PC-9 (cell line): ENCODE results near the gene GREM1. TPM values are rescaled to one million over a fixed set of nuclear protein-coding genes. Genes with fewer than 3 reads are reported as not detected.

Experiments used
- BruUV-seq: library from RNA; stranded (reverse); fragments of 400-500 nt; replicated peaks from 2 replicates; lab custom pipeline; 2021; lab: Mats Ljungman, UMichigan
- CTCF ChIA-PET: fragments of 300-600 bp; sonication (Branson Sonifier 250); formaldehyde crosslinking; loops from one replicate; lab custom pipeline; 2022; ENCODE audit warnings: antibody characterized with exemption; lab: Charles Lee
- POLR2A ChIA-PET: fragments of 300-600 bp; sonication (Branson Sonifier 250); formaldehyde crosslinking; loops from one replicate; lab custom pipeline; 2022; ENCODE audit warnings: antibody characterized with exemption; ENCODE audit not compliant: unreplicated experiment; lab: Charles Lee
- DNase-seq, 2 experiments: peaks; one replicate each; pipeline versions ENCODE4 v3.0.0 to v3.0.0-alpha.2; 2015 to 2022; ENCODE audit warnings: mixed read lengths in 1 of 2
- H2AFZ ChIP-seq: fragments of 200-600 bp; sonication (generic); 2 replicates; pipeline ENCODE4 v1.8.1; 2017; ENCODE audit warnings: antibody characterized with exemption
- H3F3A ChIP-seq: fragments of 200-600 bp; sonication (generic); 2 replicates; pipeline ENCODE4 v1.8.1; 2017; ENCODE audit warnings: antibody characterized with exemption, mild to moderate bottlenecking, low read depth; ENCODE audit not compliant: insufficient read depth
- H3K27ac ChIP-seq: fragments of 200-600 bp; sonication (generic); 2 replicates; pipeline ENCODE4 v1.6.1; 2016; ENCODE audit warnings: mixed run types
- H3K27me3 ChIP-seq: fragments of 200-600 bp; sonication (generic); 2 replicates; pipeline ENCODE4 v1.6.1; 2016; ENCODE audit warnings: low read depth, mixed run types; ENCODE audit not compliant: insufficient read depth
- H3K36me3 ChIP-seq: fragments of 200-600 bp; sonication (generic); 2 replicates; pipeline ENCODE4 v1.6.1; 2016; ENCODE audit warnings: low read depth, mixed run types
- H3K4me1 ChIP-seq: fragments of 200-600 bp; sonication (generic); replicated peaks from 2 replicates; pipeline ENCODE4 v1.6.1; 2016; ENCODE audit warnings: mixed run types; ENCODE audit not compliant: insufficient read depth
- H3K4me2 ChIP-seq: fragments of 200-600 bp; sonication (generic); 2 replicates; pipeline ENCODE4 v1.6.1; 2017; ENCODE audit warnings: mixed run types
- H3K4me3 ChIP-seq: fragments of 200-600 bp; sonication (generic); 2 replicates; pipeline ENCODE4 v1.6.1; 2016; ENCODE audit warnings: mixed run types
- H3K79me2 ChIP-seq: fragments of 200-600 bp; sonication (generic); 2 replicates; pipeline ENCODE4 v1.6.1; 2017; ENCODE audit warnings: low read depth, mixed run types
- H3K9me2 ChIP-seq: fragments of 200-600 bp; sonication (generic); 2 replicates; pipeline ENCODE4 v1.8.1; 2017; ENCODE audit warnings: mild to moderate bottlenecking; ENCODE audit not compliant: insufficient read depth
- H3K9me3 ChIP-seq: fragments of 200-600 bp; sonication (generic); 2 replicates; pipeline ENCODE4 v1.8.1; 2016; ENCODE audit warnings: low read depth; ENCODE audit not compliant: insufficient read depth
- H4K20me1 ChIP-seq: fragments of 200-600 bp; sonication (generic); 2 replicates; pipeline ENCODE4 v1.8.1; 2017; ENCODE audit not compliant: insufficient read depth
- EZH2 ChIP-seq: fragments of 200-600 bp; sonication (generic); IDR thresholded peaks from 2 replicates; pipeline ENCODE4 v1.8.0; 2017; ENCODE audit warnings: antibody characterized with exemption, low read depth
- intact Hi-C: fragments of 100-400 bp; cut with micrococcal nuclease; formaldehyde crosslinking; loops from one replicate; pipeline ENCODE4 v1.10.0; 2022; ENCODE audit not compliant: unreplicated experiment
- total RNA-seq: library from RNA; stranded (reverse); gene quantifications from 2 replicates; pipeline ENCODE4 v1.2.3, GENCODE V29; 2021
- TF ChIP-seq, protein P1 (sequence below): fragments of 200-600 bp; sonication (generic); conservative IDR thresholded peaks from 2 replicates; pipeline ENCODE4 v1.6.1; 2017; ENCODE audit warnings: mixed run types, antibody characterized with exemption, mild to moderate bottlenecking, moderate library complexity

GREM1 gene
- total RNA-seq, 1 experiment from 2014 or later: 0.39 TPM

GRCh38 chr15:32781781-32782180, 64.0 kb downstream of the GREM1 start:
- Histone ChIP-seq H3K27me3 (no peaks in the 10 kb centered on the region), H4K20me1 (no peaks in the 10 kb centered on the region), H3K4me2 (no peak overlapping the region), H3K79me2 (no peaks in the 10 kb centered on the region), H2AFZ (no peak overlapping the region), H3K4me3 (no peak overlapping the region), H3K36me3 (no peaks in the 10 kb centered on the region), H3F3A (no peaks in the 10 kb centered on the region), H3K4me1 (no peaks in the 10 kb centered on the region), H3K27ac (no peak overlapping the region), H3K9me3 (no peaks in the 10 kb centered on the region), H3K9me2 (no peaks in the 10 kb centered on the region)
- POLR2A ChIA-PET: no interaction called here
- intact Hi-C loops: no loop called here
- no peak for DNase-seq
- BruUV-seq: no TSS peak
- CTCF ChIA-PET: no interaction called here
- no peak for TF ChIP-seq EZH2
- TF ChIP-seq, protein P1, sequence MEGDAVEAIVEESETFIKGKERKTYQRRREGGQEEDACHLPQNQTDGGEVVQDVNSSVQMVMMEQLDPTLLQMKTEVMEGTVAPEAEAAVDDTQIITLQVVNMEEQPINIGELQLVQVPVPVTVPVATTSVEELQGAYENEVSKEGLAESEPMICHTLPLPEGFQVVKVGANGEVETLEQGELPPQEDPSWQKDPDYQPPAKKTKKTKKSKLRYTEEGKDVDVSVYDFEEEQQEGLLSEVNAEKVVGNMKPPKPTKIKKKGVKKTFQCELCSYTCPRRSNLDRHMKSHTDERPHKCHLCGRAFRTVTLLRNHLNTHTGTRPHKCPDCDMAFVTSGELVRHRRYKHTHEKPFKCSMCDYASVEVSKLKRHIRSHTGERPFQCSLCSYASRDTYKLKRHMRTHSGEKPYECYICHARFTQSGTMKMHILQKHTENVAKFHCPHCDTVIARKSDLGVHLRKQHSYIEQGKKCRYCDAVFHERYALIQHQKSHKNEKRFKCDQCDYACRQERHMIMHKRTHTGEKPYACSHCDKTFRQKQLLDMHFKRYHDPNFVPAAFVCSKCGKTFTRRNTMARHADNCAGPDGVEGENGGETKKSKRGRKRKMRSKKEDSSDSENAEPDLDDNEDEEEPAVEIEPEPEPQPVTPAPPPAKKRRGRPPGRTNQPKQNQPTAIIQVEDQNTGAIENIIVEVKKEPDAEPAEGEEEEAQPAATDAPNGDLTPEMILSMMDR: no peak

DNA sequence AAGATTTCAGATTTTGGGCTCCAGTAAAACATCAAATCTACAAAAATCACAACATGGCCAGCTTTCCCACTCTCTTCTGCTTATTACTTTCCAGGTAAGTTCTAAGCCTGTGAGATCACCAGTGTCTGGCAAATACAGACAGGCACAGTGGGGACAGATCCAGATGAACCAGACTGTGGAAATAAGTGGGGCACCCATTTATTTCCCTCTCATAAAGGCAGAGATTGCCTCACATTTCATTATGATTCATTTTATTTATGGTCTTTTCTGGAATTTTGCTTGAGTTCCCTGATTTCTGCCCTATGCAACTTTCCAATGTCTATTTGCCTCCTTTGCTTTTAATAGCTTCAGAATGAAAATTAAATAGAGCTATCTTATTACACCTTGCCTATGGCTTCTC, 66.8 kb downstream of the GREM1 start:
- TF ChIP-seq, protein P1: no peak
- TF ChIP-seq EZH2: no peak
- Histone ChIP-seq H3F3A (no peaks in the 10 kb centered on the region), H3K4me1 (0 out of 2 replicates have a peak, but pooled peaks cover under 1% of the 10 kb centered on the region), H3K4me3 (no peak overlapping the region), H2AFZ (no peak overlapping the region), H3K27ac (no peak overlapping the region), H3K79me2 (no peaks in the 10 kb centered on the region), H3K9me3 (no peaks in the 10 kb centered on the region), H3K4me2 (no peak overlapping the region), H3K9me2 (no peaks in the 10 kb centered on the region), H4K20me1 (no peaks in the 10 kb centered on the region), H3K27me3 (no peaks in the 10 kb centered on the region), H3K36me3 (no peaks in the 10 kb centered on the region)
- CTCF ChIA-PET: no interaction called here
- POLR2A ChIA-PET: no interaction called here
- no peak for DNase-seq
- intact Hi-C loops: no loop called here
- BruUV-seq: no TSS peak

- Histone ChIP-seq H4K20me1 (no peaks in the 10 kb centered on the region), H3K27me3 (no peaks in the 10 kb centered on the region), H3F3A (no peaks in the 10 kb centered on the region), H3K4me2 (no peak overlapping the region), H2AFZ (no peak overlapping the region), H3K9me3 (no peaks in the 10 kb centered on the region), H3K9me2 (no peaks in the 10 kb centered on the region), H3K36me3 (no peaks in the 10 kb centered on the region), H3K79me2 (no peaks in the 10 kb centered on the region), H3K27ac (no peak overlapping the region), H3K4me1 (peaks cover 14% of the 10 kb centered on the region; the same call in 1 of the 2 replicates), H3K4me3 (no peak overlapping the region)
- TF ChIP-seq EZH2: no peak
- TF ChIP-seq, protein P1: no peak
- intact Hi-C loops: no loop called here
- ChIA-PET POLR2A (no interaction called here), CTCF (no interaction called here)
- no TSS peak for BruUV-seq
- no peak for DNase-seq
These were observed 69.1 kb downstream of the GREM1 start for GRCh38 chr15:32786906-32787305.
